Nasal cavity respiratory epithelium epithelial cell of viscerocranial mucosa (primary cell): Measurements from ENCODE around the gene KRTAP12-2. TPM values are rescaled to one million over a fixed set of nuclear protein-coding genes. Genes with fewer than 3 reads are reported as not detected.

Experiments
- total RNA-seq: library from RNA; depleted of rRNA; stranded (reverse); fragments of >200 nt; gene quantifications from 2 replicates; pipeline ENCODE4 v1.2.3, GENCODE V29; 2014

The KRTAP12-2 gene
- not detected in 2 replicates for total RNA-seq

GRCh38 chr21:44666401-44667320 is at the start of gene KRTAP12-2:
Gene KRTAP12-2, minus strand, starts transcription at chr21:44666927. Its CDS starts 41 bp downstream, at chr21:44666886.

GRCh38 chr21:44711327-44712202 is 44.8 kb upstream of the KRTAP12-2 start, which contains the start of gene TSPEAR:
Gene TSPEAR, minus strand, starts transcription at chr21:44711572. Its CDS starts 58 bp downstream, at chr21:44711514.

DNA sequence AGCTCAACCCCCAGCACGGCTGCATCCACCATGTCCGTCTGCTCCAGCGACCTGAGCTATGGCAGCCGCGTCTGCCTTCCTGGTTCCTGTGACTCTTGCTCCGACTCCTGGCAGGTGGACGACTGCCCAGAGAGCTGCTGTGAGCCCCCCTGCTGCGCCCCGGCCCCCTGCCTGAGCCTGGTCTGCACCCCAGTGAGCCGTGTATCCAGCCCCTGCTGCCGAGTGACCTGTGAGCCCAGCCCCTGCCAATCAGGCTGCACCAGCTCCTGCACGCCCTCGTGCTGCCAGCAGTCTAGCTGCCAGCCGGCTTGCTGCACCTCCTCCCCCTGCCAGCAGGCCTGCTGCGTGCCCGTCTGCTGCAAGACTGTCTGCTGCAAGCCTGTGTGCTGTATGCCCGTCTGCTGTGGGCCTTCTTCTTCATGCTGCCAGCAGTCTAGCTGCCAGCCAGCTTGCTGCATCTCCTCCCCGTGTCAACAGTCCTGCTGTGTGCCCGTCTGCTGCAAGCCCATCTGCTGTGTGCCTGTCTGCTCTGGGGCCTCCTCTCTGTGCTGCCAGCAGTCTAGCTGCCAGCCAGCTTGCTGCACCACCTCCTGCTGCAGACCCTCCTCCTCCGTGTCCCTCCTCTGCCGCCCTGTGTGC is 30.6 kb upstream of the KRTAP12-2 start, which contains the start of gene KRTAP10-12:
KRTAP10-12 (plus strand) TSS at position 1 of the 639 bp plus-strand sequence; CDS start at position 31, 30 bp downstream.

DNA sequence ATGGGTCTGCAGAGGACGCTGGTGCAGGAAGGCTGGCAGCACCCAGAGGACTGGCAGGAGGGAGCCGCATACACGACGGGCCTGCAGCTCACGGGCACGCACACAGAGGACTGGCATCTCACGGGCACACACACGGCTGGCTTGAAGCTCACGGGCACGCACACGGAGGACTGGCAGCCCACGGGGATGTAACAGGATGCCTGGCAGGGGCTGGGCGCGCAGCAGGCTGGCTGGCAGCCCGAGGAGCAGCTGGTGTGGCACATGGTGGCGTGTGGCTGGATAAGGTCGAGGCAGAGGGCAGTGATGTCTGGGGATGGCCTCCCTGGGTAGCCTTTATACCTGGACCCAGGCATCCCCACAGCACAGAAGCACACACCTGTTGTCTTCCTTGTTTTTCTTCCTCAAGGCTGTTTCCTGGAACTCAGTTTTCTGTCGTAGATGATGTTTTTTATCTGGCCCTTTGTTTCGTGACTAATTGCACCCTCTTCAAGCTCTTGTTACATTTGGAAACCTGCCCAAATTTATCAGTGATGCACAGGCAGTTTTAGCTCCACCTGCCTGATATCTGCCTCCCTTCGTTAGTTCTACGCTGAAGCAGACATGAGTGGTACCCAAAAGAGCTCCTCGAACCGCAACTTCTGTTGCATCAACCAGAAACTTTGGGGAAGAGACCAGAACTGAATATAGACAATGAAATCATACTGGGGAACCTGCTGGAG is 15.3 kb upstream of the KRTAP12-2 start, which contains the start of gene KRTAP12-1:
KRTAP12-1 (minus strand) TSS at position 303 of the 719 bp plus-strand sequence; CDS start at position 263, 40 bp downstream.

DNA sequence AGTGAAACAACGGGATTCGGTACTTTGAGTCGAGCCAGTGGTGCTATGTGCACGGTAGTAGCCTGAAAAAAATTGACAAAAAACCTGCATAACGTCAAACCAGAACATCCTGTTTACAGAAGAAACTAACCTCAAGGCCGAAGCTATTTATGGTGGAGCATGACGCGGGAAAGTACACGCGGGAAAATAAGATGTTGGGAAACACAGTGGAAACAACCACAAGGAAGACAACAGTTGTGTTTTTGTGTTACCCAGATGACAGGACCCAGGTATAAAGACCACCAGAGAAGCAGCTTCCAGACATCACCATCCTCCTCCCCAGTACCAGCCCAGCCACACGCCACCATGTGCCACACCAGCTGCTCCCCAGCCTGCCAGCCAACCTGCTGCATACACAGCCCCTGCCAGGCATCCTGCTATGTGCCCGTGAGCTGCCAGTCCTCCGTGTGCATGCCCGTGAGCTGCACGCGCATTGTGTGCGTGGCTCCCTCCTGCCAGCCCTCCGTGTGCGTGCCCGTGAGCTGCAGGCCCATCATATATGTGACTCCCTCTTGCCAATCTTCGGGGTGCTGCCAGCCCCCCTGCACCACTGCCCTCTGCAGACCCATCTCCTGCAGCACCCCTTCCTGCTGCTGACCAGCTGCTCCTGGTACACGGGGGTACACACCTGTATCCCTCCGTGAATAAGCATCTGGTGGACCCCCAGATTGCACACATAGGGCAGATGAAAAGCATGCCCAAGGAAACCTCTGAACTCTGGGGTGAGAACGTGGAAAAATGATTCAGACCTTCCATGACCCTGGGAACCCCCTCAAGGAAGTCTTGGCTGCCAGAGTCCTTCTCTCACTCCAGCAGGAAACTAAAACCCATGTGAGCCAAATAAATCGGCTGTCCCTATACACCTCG is 8.8 kb downstream of the KRTAP12-2 start, which contains the start of gene KRTAP12-3:
KRTAP12-3 (plus strand) TSS at position 298 of the 906 bp plus-strand sequence; CDS start at position 346, 48 bp downstream.

GRCh38 chr21:44654576-44655175 is 12.1 kb downstream of the KRTAP12-2 start, which contains the start of gene KRTAP12-4:
Gene KRTAP12-4, minus strand, starts transcription at chr21:44654659. Its CDS starts 45 bp downstream, at chr21:44654614.

DNA sequence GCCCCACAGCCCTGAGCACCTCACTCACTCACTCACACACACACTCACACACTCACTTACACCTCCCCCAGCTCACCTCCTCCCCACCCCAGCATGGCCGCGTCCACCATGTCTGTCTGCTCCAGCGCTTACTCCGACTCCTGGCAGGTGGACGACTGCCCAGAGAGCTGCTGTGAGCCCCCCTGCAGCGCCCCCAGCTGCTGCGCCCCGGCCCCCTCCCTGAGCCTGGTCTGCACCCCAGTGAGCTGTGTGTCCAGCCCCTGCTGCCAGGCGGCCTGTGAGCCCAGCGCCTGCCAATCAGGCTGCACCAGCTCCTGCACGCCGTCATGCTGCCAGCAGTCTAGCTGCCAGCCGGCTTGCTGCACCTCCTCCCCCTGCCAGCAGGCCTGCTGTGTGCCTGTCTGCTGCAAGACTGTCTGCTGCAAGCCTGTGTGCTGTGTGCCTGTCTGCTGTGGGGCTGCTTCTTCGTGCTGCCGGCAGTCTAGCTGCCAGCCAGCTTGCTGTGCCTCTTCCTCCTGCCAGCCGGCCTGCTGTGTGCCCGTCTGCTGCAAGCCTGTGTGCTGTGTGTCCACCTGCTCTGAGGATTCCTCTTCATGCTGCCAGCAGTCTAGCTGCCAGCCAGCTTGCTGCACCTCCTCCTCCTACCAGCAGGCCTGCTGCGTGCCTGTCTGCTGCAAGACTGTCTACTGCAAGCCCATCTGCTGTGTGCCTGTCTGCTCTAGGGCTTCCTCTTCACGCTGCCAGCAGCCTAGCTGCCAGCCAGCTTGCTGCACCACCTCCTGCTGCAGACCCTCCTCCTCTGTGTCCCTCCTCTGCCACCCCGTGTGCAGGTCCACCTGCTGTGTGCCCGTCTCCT is 20.1 kb downstream of the KRTAP12-2 start, which contains the start of gene KRTAP10-11:
KRTAP10-11 (plus strand) TSS at position 49 of the 856 bp plus-strand sequence; CDS start at position 94, 45 bp downstream.

GRCh38 chr21:44637018-44637850 is 29.5 kb downstream of the KRTAP12-2 start, which contains the start of gene KRTAP10-10:
Gene KRTAP10-10, plus strand, starts transcription at chr21:44637356. Its CDS starts 62 bp downstream, at chr21:44637418.

DNA sequence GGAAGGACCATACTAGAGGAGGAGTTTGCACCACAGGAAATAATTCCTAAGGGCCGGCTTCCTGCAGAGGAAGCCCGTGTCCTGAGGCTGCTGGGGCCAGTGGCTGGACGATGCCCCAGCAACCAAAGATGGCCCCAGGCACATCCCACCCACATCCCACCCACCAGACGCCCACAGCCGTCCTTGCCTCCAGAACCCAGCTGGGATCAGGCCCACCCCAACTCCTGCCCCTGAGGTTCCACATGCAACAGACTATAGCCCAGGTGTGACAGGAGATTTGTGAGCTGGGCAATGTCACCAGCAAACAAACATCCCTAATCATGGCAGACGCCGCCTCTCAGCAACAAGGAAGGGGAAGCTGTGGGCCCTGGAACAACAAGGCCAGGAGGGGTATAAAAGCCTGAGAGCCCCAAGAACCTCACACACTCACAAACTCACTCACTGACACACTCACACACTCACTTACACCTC is 40.0 kb downstream of the KRTAP12-2 start, which contains the start of gene KRTAP10-9:
KRTAP10-9 (plus strand) TSS at position 421 of the 471 bp plus-strand sequence. CDS start 79 bp downstream, outside the sequence.

Other genes starting within 250 kb of the KRTAP12-2 start
- gene LRRC3, start 211.4 kb downstream of the KRTAP12-2 start, total RNA-seq: 0.34 and 1.4 TPM in 2 replicates
- not detected in 2 replicates for gene KRTAP10-1, start 126.7 kb downstream of the KRTAP12-2 start, total RNA-seq
- not detected in 2 replicates for gene KRTAP10-2, start 115.4 kb downstream of the KRTAP12-2 start, total RNA-seq
- gene KRTAP10-3, start 108.1 kb downstream of the KRTAP12-2 start, total RNA-seq: not detected in 2 replicates
- not detected in 2 replicates for gene KRTAP10-4, start 93.2 kb downstream of the KRTAP12-2 start, total RNA-seq
- not detected in 2 replicates for gene KRTAP10-5, start 86.3 kb downstream of the KRTAP12-2 start, total RNA-seq
- not detected in 2 replicates for gene KRTAP10-6, start 74.4 kb downstream of the KRTAP12-2 start, total RNA-seq
- not detected in 2 replicates for gene KRTAP10-7, start 66.3 kb downstream of the KRTAP12-2 start, total RNA-seq
- gene KRTAP10-8, start 54.8 kb downstream of the KRTAP12-2 start, total RNA-seq: not detected in 2 replicates
- not detected in 2 replicates for gene KRTAP10-9, start 39.8 kb downstream of the KRTAP12-2 start, total RNA-seq
- not detected in 2 replicates for gene KRTAP10-10, start 29.6 kb downstream of the KRTAP12-2 start, total RNA-seq
- not detected in 2 replicates for gene KRTAP10-11, start 20.5 kb downstream of the KRTAP12-2 start, total RNA-seq
- gene KRTAP12-4, start 12.3 kb downstream of the KRTAP12-2 start, total RNA-seq: not detected in 2 replicates
- not detected in 2 replicates for gene KRTAP12-3, start 9.0 kb downstream of the KRTAP12-2 start, total RNA-seq
- gene KRTAP12-1, start 15.2 kb upstream of the KRTAP12-2 start, total RNA-seq: not detected in 2 replicates
- gene KRTAP10-12, start 30.2 kb upstream of the KRTAP12-2 start, total RNA-seq: not detected in 2 replicates
- not detected in 2 replicates for gene TSPEAR, start 44.6 kb upstream of the KRTAP12-2 start, total RNA-seq
- gene UBE2G2, start 134.9 kb upstream of the KRTAP12-2 start, total RNA-seq: 80.3 and 124 TPM in 2 replicates
- gene SUMO3, start 151.1 kb upstream of the KRTAP12-2 start, total RNA-seq: 81.4 and 116 TPM in 2 replicates
- 156 and 164 TPM in 2 replicates for gene PTTG1IP, start 206.8 kb upstream of the KRTAP12-2 start, total RNA-seq